WI38 (cell line): ENCODE data around the gene EDEM1.

Source experiments
- H3K4me3 ChIP-seq: 2 replicates; pipeline ENCODE4 v1.5.1; 2011; ENCODE audit warnings: low read depth, mild to moderate bottlenecking, control low read depth, low read length
- TF ChIP-seq, protein P1 (sequence below): IDR thresholded peaks from 2 replicates; pipeline ENCODE4 v1.5.1; 2012; ENCODE audit warnings: low read depth, mild to moderate bottlenecking, control low read depth, low read length

EDEM1 gene

GRCh38 chr3:5251196-5251583 is 63.7 kb downstream of the EDEM1 start:
- TF ChIP-seq, protein P1, sequence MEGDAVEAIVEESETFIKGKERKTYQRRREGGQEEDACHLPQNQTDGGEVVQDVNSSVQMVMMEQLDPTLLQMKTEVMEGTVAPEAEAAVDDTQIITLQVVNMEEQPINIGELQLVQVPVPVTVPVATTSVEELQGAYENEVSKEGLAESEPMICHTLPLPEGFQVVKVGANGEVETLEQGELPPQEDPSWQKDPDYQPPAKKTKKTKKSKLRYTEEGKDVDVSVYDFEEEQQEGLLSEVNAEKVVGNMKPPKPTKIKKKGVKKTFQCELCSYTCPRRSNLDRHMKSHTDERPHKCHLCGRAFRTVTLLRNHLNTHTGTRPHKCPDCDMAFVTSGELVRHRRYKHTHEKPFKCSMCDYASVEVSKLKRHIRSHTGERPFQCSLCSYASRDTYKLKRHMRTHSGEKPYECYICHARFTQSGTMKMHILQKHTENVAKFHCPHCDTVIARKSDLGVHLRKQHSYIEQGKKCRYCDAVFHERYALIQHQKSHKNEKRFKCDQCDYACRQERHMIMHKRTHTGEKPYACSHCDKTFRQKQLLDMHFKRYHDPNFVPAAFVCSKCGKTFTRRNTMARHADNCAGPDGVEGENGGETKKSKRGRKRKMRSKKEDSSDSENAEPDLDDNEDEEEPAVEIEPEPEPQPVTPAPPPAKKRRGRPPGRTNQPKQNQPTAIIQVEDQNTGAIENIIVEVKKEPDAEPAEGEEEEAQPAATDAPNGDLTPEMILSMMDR: no peak
- peak overlapping the region; percentile 43 for H3K4me3 ChIP-seq

GRCh38 chr3:5252131-5252530 is 64.6 kb downstream of the EDEM1 start:
- TF ChIP-seq, protein P1: no peak
- H3K4me3 ChIP-seq: no peak overlapping the region

- TF ChIP-seq, protein P1: no peak
- H3K4me3 ChIP-seq: no peak overlapping the region
Observed at GRCh38 chr3:5254281-5255048, 67.0 kb downstream of the EDEM1 start.

- no peak overlapping the region for H3K4me3 ChIP-seq
- TF ChIP-seq, protein P1: no peak
Observed at GRCh38 chr3:5255404-5256344, 68.2 kb downstream of the EDEM1 start.

DNA sequence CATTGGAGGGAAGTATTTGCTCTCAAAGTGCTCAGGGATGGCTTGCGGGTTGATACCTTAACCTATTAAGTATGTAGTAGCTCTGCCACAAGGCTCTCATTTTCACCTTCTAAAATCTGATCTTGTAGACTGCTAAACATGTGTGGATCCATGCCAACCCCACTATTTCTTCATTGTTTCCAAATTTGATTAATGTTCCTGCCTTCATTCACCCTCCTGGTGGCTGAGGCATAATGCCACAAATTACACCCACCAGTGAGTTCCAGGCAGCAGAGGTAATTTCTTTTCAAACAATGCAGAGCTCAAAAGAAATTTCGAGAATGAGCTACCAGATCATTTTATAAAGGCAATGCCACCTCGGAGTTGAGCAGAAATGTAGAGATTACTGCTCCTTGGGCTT is 71.0 kb downstream of the EDEM1 start:
- no peak overlapping the region for H3K4me3 ChIP-seq
- TF ChIP-seq, protein P1: no peak

GRCh38 chr3:5260992-5261501 is 73.5 kb downstream of the EDEM1 start:
- H3K4me3 ChIP-seq: no peak overlapping the region
- TF ChIP-seq, protein P1: no peak
